Islet of Langerhans (tissue), 1 donor: ENCODE measurements around the gene RAPGEF4.

Source experiments
- FAIRE-seq: peaks from one replicate; lab custom pipeline; 2011; peaks lifted over from hg19 to GRCh38; lab: Jason Lieb, UNC

RAPGEF4 gene

DNA sequence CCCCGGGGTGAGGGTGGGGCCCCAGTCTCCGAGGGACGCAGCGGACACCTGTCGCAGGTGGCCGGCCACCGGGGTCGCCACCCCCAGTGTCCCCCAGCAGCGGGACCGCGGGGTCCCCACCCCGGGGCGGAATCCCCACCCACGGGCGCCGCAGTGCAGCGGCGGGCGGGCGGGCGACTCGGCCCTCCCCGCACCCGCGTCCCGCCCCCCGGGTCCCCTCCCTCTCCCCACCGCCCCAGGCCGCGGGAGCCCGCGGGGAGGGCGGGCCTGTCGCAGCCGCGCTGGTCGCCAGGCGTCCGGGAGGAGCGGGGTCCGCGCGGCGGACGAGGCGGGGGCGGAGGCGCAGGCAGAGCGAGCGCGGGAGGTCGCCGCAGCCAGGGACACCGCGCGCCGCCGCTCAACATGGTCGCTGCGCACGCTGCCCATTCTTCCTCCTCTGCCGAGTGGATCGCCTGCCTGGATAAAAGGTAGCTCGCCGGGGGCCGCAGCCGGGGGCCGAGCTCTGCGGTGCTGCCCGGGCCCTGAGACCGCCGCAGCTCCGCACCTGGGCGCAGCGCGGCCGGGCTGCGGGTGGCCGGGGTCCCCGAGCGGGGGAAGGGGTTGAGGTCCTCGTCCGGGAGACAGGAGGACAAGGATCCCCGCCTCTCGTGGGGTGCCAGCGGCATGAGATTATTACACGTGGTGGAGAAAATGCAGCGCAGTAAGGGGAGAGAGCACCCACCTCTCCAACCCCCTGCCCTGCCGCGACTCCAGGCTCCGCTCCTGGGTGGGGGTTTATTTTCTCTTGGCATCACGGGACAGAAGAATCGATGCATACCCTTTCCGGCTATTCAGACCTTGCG is at the start of gene RAPGEF4:
TSS of gene RAPGEF4 (plus strand) at position 264 of the 842 bp plus-strand sequence. CDS start at position 403, 139 bp downstream.
- no peak for FAIRE-seq

DNA sequence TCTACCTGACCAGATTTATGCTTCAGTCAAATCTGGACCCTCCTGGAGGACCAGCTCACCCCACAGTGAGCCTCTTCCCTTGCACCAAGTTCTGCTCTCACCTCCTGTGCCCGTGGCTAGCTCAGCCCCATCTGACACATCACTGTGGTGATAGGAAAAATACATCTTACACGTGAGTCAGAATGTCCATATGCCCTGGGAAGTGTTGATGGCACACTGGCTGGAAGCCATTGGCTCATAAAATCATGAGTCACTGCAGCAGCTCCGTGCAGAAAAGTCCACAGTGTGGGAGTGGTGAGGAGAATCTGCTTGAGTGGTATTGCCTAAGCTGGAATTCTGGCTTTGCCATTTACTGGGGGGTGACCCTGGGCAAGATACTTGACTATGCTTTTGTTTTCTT is 42.6 kb upstream of the RAPGEF4 start:
- no peak for FAIRE-seq

DNA sequence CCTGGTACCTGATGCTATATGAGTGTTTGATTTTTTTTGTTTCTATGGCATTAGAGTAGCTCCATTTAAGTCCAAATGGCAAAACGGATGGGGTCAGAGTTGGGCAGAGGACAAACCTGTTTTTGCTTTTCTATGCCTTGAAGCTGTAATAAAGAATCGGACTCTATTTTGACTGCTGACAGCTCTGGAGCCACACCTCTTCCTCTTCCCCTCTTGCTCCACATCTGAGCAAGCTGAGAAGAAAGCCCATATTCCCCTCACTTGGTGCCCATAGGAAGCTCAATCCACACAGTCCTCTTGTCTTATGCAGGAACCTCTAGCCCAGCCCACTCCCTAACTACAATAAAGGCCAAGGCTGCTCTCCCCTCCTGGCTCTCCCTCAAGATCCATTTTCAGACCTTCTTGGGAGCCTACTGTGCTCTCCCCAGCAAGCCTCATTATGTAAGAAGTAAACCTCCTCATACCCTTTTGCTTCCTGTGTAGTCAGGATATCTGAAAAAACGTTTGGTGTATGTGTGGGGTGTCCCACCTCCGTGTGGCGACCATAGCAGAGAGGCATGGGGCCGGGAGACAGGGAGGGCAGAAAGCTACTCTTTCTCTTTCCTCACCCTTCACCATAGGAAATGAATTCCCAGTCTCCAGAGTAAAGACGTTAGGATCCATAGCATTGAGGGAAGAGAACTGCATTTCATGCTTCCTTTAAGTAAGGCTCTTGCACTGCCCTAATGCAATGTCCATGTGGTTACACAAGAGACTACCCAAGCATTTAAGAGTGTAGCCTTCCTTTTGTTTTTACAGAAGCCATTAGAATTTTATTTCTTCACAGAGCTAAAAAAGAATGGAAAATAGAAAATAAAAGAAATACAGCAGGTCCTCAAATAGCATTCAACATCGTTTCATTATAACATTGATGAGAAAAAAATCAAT is 41.9 kb upstream of the RAPGEF4 start:
- FAIRE-seq = no peak

DNA sequence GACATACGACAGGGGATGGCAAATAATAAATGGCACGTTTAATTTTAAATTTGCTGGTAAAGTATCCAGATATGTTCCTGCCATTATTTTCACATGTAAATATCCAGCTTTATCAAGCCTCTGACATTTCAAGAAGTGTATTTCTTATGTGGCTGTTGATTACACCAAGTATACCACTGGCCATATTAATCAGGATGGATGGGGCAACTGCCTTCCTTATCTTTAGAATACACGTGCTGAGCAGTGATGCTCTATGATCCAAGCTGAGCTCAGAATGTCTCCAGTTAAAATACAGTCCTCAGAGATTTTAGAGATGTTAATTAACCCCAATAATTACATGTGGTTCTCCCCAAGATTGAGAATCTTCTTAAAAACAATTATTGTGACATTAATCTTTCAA is 38.3 kb upstream of the RAPGEF4 start:
- no peak for FAIRE-seq

DNA sequence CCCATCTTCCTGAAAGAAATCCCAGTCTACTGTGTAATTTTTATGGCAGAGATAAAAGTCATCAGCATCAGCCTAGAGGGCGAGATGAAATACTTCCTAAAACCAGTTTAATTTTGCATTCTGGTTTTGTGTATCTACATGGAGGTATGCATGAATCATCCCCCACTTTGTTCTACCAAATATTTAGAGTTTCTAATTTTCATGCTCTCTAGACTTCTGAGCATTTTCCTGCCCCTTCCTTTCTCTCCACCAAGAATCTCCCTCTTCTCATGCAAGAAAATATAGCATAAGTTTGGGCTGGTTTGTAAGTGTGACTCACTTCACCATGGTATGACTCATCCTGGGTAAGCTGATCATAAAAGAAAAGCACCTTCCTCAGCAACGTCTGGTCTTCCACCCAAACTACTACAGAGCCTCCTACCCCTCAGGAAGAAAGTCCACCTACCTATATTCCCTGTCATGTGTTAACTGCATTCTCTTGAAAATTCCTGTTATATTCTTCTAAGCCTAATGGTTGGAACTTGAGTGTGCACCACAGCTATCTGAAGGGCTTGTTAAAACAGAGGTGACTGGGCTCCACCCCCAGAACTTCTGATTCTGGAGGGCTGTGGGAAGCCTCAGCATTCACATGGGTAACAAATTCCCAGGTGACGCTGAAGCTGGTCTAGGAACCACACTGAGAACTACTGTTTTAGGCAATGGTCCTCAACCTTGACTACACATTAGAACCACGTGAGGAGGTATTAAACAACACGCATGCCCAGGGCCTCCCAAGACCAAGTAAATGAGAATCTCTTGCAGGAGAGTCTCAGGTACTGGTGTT is 37.4 kb upstream of the RAPGEF4 start:
- FAIRE-seq = no peak

DNA sequence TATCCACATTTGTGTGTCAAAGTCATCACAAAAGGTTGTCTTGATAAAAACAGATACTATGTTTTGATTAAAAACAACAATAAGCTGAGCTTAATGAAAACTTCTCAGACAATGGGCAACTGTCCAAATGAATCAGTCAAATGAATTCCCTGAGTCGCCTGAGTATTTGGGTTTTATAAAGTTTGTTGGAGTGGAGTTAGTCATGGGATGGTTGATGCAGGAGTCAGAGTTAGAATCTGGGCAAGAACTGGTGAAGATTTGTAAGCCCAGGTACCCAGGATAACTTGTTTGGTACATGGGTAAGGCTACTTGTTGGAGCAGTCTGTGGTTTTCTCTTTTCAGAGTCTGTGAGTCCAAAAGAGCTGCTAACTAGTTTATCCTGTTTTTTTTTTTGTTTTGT is 34.4 kb upstream of the RAPGEF4 start:
- FAIRE-seq = no peak

DNA sequence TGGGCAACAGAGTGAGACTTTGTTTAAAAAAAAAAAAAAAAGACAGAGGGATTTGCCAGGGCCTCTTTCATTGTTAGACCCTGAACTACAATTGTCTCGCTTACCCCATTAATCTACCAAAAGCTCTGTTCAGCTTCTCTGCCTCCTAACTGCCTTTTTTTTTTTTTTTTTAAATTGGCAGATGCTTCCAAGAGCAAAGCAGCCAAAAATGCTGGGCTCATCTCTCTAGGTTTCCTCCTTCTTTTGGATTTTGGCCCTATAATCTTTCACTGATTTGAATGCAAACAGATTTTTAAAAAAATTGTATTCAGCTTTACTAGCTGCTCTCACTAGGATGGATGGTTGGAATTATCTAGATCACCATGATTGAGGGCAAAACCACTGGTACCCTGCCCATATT is 33.2 kb upstream of the RAPGEF4 start:
- FAIRE-seq = no peak

DNA sequence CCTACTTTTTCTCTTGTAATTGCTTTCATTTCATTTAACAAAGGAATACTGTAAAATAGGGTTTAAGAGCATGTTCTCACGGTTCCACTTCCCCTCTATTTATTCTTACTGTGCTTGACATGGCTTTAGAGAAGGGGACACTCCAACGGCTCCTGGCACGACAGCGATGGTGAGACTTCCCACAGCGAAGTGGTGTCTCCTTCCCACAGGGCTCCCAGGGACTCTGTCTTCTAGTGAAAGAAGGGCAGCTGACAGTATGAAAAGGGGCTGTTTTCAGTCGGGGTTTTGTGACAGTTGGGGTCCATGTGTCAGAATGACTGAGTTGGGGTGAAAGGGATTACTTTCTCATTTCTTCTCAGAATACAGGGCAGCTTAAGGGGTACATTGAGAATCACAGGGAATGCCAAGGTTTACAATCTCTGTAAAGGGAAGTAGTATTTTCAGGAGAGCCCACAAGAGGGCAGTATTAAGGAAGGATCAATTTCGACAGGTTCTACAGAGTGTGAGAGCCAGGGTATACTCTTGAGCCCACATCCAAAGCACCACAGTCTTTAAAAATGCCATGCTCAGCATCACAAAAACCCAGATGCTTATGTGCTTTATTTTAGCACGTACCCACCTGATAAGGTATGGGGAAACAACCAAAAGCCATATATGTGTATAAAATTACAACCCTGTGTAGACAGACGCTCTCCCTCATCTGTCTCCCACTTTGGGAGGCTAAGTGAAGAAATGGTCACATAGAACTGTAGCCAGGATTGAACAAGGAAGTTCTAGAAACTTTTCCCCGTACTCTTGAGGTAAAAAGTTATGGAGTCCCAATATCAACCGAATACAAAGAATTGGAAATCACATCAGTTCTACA is 31.3 kb upstream of the RAPGEF4 start:
- FAIRE-seq = no peak

DNA sequence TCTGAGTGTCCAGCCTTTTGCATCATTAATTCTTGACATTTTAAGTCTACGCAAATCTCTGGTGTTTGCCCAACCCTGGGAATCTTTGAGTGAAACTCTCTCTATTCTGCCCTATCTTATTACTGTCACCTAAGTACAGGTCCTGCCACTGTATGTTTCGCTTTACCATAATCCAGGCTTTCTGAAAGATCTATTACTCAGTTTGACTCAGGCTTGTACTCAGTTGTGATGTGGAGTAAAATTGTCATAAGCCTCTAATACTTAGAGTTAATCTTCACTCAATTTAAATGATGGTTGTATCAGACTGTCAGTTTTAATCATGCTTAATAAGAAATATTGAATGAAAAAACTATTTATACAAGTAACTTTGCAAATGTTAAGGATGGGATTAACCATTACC is 30.3 kb upstream of the RAPGEF4 start:
- no peak for FAIRE-seq

DNA sequence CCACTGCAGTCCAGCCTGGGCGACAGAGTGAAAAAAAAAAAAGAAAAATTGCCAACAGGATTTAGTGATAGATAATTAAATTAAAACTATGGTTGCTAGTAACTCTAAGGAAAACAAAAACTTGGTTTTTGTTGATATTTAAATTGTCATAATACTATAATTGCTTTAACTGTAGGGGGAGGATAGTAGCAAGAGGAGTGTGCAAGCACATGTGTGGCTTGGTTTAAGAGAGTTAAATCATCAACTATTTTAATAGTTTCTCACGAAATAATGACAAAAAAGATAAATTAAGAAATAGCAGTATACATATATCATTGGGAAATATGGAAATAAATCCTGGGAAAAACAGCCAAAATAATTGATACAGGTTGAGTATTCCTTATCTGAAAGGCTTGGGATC is 27.4 kb upstream of the RAPGEF4 start:
- FAIRE-seq = no peak

DNA sequence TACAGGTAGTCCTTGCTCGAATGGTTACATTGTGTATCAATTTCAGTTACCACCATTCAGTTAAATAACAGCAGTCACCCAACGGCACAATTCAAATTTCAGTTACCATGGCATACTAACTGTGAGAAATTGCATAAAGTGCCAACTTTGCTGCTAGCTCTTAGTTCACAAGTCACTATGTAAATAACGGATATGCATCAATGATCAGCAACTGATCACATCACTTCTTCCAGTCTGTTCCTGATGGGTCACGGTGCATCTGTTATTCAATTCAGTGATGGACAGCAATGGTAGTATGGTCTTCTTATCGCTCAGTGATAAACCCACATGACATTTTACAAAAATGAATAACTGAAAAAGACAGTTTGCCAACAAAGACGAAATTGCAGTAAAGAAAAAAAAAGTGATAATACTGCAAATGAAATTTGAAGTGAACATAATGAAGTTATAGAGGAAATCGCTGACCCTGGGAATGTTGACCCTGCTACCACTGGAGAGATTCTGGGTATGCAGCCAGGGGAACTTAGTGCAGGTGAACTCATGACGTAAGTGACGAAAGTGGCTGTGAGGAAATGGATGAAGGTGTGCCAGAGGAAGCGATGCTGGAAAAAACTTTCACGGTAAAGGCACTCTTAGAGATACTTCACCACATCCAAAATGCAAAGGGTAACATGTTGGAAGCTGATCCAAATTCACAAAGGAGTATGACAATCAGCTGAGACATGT is 25.9 kb upstream of the RAPGEF4 start:
- no peak for FAIRE-seq

DNA sequence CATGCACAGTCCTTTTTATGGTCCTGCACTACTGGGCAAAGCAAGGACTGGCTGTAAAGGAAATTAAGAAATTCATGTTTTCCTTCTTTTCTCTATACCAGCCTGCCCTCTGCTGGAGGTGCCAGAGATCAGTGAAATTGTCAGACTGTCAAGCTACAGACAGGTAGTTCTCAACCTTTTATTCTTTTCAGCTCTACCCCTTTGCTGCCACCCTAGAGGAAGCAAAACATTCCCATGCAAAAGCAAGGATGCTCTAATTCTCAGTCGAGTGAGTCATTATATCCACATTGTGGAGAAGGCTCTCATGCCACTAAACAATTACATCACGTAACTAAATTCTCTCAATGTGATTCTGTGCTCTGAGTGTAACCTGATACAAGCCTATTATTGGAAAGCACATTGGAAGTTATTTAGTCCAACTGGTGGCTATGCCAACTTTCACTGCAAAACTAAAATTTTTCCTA is 25.0 kb upstream of the RAPGEF4 start:
- FAIRE-seq = peak; percentile 92

DNA sequence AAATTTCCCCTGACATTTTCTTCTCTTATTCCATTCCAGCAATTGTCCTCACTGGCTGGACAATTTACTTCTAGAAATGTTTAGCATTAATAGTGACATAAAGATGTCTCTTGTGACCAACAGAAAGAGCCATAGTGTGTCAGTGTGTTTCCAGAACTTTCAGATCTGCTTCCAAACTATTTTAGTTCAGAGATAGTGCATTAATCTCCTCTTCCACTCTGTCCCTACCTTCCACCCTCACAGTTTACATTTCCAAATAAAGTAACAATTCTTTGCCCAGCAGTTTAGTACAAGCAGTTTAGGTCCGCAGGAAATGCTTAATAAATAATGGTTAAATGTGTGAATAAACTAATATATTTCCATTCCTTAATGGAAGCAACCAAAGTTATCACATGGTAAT is 24.5 kb upstream of the RAPGEF4 start:
- FAIRE-seq = no peak

DNA sequence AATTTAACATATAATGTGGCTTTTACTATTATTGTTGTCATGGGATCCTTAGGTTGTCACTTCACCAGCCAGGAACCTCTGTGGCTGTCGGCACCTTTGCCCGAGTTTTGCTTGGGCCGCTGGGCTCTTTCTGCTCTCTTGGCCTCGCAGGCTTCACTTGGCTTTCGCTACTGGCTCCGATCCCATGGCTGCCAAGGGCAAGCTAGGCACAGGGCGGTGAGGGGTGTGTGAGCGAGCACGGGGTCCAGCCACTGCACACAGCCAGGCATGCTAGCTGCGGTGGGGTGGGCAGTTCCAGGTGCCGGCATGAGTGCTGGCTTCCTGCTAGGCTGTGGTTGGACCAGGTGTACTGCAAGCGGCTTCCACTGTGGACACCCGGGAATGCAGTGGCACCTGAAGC is 23.4 kb upstream of the RAPGEF4 start:
- FAIRE-seq = no peak

DNA sequence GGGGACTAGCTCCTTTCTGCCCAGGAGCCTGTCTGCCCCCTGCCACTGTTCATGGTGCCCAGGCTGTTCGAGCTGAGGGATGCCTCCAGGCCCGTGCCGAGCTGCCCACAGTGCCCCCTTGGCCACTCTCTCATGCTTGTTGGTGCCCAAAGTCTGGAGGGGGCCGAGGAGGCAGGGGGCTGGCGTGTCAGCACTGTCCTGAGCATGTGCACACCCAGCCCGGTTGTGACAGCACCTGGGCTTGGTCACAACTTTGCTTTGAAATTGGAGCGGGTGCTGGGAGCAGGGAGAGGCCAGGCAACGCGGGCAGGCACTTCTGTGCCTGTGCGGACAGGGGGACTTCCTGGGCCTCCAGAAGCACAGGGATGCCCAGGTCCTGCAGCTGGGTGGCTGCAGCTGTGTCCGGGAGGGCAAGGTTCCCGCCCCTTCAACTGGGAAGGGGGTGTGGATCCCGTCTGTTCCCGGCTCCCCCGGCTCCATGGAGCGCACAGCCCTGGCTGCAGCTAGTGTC is 22.2 kb upstream of the RAPGEF4 start:
- no peak for FAIRE-seq

DNA sequence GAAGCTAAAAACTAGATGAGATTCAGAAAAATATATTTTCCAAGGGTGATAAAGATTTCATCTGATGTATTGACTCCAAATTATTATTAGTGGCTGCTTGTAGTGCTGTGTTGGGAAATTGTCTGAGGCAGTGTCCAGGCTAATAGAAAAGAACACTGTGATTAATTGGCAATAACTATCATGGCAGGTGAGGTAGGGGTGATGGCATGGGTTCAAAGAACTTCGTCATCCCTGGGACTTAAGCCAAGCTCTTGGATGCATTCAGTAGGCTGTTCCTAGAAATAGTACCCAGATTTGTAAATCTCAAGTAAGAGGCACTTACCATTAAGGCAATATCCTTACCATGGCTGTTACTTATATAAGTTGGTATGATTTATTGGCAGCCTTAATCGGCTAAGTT is 13.2 kb upstream of the RAPGEF4 start:
- no peak for FAIRE-seq

DNA sequence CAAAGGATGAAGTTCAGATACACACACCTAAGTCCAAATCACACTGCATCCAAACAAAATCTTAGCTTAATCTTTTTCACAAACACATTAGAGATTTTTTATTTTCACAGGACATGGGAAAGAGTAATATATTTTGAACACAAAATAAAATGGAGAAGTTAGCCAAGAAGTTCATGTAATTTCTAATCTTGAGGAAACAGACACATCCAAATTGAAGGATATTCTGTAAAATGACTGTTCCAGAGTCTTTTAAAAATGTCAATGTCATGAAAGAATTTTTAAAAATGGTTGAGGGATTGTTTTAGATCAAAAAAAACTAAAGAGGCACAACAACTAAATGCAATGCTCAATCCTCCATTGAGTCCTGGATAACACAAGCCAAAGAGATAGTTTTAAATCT is 12.4 kb upstream of the RAPGEF4 start:
- FAIRE-seq = no peak

DNA sequence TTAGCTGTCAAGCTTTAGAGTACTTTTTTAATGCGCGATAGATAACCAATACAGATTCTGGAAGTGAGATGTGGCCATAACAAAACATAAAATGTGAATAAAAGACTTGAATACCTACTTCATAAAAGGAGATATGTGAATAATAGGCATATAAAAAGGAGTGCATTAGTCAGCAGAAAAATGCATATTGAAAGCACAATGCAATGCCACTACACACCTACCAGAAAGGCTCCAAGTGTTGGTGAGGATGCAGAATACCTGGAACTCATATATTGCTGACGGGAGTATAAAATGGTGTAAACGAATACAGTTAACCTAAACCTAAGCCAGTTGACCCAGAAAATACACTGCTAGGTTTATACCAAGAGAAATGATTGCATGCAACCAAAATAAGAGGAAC is 10.9 kb upstream of the RAPGEF4 start:
- FAIRE-seq = no peak

DNA sequence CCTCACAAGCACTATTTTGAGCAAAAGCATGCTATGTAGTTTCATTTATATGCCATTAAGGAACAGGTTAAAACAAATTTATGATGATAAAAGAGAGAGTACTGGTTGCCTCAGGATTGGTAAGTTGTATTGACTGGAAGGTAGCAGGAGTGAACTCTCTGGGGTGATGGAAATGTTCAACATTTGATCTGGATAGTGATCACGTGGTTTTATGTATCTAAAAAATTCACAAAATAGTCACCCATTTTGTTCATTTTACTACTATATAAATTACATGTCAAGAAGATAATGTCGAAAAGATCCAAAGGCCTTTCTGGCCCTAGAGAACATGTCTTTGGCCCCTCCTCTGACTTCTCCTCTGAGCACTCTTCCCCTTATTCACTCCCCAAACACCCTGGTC is 10.4 kb upstream of the RAPGEF4 start:
- no peak for FAIRE-seq

DNA sequence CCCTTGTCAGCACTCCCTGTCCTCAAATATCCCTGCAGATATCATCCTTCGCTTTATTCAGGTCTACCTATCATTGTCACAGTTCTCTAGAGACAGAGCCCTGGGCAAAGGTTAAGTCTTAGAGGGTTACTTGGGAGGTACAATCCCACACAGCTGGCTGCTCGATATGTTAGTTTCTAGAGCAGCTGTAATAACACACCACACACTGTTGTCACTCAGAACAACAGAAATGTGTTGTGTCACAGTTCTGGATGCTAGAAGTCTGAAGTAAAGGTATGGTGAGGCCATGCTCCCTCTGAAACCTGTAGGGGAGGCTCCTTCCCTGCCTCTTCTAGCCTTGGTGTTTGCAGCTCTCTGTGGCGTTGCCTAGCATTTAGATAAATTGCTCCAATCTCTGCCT is 9.9 kb upstream of the RAPGEF4 start:
- FAIRE-seq = no peak
